GM18526 (cell line): ENCODE results near the gene BRAT1.

Experiments used
- POLR2A ChIP-seq: IDR thresholded peaks from 3 replicates; pipeline ENCODE4 v1.6.1; 2011; ENCODE audit not compliant: insufficient read length; ENCODE audit errors: extremely low read depth

The BRAT1 gene

DNA sequence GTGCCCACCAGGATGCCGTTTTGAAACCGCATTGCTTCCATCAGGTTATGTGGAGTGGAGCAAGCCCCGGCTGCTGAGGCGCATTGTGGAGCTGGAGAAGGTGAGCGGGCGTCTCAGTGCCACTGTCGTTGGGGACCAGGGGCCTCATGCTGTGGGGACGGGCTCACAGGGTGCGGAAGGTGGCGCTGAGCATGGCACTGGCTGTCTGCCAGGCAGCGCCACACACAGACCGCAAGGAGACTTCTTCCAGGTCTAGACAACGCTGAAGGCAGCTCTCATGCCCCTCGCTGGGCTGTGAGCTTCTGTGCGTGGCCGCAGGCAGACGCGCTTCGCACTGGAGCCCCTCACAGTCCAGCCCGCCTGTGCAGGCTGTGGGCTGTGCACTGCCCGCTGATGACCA lies 32.5 kb upstream of the BRAT1 start:
- no peak for TF ChIP-seq POLR2A

DNA sequence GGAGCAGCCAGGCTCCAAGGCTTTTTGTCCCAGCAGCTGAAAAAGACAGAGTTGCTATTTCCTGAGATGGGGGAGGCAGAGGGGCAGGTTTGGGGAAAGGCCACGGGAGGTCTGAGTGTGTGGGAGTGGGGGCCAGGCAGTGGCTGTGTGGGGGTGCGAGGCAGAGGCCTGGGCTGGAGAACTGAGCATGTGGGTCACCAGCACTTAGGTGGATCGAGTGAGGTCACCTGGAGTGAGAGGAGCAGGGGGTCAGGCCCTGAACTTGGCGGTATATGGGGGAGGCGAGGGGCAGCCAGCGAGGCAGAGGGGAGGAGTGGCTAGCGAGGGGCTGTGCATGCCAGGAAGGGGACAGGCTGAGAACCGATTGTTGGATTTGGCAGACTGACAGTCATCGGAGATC lies 31.8 kb upstream of the BRAT1 start:
- no peak for TF ChIP-seq POLR2A

DNA sequence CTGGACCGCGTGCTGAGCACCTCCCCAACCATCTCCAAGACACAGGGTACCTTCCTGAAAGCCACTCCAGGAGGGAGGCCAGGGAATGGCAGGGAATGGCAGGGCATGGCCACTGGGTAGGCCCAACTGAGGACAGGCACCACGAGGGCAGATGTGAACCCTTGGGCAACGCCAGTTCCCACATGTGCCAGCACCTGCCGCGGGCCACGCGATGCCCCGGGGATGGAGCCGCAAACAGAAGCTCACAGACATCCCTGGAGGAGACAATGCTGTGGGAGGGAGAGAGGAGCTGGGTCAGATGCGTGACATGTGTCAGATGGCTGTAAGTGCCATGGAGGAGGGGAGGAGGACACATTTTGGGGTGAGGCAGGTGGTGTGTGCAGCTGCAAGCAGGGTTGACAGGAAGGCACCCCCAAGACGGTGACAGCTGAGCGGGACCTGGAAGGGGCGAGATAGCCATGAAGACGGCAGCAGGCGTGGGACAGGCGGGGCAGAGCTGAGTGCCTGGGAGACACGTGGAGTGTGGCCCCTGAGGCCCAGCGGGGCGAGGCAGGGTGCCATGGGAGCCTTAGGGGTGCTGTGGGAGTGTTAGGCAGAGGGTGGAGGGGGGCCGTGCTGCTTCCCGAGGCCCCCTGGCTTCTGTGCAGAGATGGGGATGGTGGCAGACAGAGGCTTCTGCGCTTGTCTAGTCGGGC lies 31.1 kb upstream of the BRAT1 start:
- no peak for TF ChIP-seq POLR2A

DNA sequence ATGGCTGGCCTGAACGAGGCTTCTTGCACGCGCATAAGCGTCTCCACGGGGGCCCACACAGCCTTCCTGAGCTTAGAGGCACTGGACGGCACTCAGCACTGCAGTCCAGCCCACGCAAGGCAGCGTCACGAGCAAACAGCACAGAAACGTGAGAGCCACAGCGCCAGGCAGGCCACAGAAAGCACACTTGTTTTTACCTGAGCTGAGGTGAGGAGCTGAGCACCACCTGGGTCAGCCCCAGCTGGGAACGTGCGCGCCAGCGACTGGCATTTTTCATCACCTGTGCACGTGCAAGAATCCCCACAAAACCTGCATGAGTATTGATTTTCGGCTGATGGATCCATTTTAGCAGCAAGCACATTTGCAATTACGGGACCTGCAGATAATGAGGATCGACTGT lies 30.1 kb upstream of the BRAT1 start:
- TF ChIP-seq POLR2A: no peak

DNA sequence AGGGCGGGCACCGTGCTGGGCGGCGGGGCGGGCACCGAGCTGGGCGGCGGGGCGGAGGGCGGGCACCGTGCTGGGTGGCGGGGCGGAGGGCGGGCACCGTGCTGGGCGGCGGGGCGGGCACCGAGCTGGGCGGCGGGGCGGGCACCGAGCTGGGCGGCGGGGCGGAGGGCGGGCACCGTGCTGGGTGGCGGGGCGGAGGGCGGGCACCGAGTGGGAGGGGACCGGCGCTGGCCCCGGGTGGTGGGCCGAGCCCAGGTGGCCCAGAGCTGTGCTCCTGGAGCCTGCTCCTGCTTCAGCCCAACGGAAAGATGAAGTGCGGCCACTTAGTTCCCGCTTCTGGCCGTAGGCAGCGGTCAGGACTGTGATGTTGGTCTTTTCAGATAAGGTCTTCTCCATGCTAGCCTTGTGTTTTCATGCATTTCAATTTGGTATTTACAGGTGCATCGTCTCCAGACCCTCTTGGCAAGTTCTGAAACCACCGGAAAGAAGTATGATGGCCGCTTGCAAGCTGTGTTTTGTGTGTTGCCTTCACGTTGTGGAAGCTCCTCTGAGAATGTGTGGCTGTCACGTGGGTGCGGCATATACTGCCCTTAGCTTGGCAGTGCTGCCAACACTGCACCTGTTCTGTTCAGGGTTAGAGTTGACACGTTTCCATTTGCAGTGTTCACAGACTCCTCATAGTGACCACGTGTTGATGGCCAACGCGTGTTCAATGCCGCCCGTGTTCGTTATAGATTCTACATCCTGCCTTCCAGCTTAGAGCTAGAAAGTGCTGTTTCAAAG lies 28.7 kb upstream of the BRAT1 start:
- no peak for TF ChIP-seq POLR2A

DNA sequence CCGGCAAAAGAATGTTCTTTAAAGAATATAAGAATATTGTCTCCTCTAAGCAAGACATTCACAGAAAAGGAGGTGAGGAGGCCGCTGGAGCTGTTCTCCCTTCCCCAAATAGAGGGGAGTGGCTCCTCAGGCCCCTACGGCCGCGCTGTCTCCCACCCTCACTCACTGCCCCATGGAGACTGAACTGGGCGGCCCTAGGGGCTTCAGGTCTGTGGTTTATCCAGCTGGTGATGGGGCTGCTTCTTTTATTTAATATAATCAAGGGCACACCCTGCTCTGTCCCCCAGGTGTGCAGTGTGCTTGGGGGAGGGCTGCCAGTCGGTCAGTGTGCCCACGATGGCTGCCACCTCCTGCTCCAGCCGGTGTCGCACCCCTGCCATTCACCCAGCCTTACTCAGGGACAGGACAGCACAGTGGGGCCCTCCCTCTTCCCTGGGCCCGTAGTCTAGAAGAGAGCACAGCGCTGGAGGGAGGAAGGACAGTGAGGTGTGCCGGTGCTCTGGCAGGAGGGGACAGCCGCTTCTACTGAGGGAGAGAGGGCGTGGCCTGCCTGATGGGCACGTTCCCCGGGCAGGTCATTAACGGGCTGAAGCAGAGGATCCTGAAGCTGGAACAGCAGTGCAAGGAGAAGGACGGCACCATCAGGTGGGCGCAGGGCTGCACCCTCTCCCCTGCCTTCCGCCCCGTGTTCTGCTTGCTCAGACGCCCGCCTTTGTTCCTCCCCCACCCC lies 26.8 kb upstream of the BRAT1 start:
- TF ChIP-seq POLR2A: no peak

DNA sequence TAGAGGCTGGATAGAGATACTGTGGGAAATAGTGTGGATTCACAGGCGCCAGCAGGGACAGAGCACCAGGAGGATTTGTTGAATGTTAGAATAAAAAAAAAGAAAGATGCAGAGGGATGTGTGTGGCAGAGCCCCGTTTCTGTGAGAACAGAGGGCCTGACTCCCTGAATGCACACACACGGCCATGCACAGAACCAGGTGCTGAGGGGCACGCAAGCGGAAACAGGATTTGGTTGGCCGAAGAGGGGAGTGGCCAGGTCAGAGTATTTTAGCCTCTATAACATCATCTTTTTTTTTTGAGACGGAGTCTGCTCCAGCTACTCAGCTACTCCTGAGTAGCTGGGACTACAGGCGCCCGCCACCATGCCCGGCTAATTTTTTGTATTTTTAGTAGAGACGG lies 25.3 kb upstream of the BRAT1 start:
- TF ChIP-seq POLR2A: no peak

DNA sequence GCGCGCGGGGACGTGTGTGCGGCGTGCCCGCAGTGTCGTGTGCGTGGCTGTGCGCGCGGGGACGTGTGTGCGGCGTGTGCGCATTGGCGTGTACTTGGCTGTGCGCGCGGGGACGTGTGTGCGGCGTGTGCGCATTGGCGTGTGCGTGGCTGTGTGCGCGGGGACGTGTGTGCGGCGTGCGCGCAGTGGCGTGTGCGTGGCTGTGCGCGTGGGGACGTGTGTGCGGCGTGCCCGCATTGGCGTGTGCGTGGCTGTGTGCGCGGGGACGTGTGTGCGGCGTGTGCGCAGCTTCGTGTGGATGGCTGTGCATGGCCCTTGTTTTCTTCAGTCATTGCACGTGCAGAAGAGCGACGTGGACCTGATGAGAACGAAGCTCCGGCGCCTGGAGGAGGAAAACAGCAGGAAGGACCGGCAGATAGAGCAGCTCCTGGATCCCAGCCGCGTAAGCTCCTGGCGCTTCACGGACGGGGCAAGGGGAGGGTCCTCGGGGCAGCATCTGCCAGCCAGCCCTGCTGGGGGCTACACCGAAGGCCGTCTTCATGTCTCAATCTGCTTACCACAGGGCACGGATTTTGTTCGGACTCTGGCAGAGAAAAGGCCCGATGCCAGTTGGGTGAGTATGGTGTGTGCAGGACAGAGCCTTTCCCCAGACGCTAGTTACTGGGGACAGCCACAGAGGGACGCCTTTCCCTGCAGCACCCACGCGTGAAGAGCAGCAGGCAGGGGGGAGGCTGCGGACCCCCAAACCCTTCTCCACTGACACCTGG lies 22.8 kb upstream of the BRAT1 start:
- TF ChIP-seq POLR2A: no peak

DNA sequence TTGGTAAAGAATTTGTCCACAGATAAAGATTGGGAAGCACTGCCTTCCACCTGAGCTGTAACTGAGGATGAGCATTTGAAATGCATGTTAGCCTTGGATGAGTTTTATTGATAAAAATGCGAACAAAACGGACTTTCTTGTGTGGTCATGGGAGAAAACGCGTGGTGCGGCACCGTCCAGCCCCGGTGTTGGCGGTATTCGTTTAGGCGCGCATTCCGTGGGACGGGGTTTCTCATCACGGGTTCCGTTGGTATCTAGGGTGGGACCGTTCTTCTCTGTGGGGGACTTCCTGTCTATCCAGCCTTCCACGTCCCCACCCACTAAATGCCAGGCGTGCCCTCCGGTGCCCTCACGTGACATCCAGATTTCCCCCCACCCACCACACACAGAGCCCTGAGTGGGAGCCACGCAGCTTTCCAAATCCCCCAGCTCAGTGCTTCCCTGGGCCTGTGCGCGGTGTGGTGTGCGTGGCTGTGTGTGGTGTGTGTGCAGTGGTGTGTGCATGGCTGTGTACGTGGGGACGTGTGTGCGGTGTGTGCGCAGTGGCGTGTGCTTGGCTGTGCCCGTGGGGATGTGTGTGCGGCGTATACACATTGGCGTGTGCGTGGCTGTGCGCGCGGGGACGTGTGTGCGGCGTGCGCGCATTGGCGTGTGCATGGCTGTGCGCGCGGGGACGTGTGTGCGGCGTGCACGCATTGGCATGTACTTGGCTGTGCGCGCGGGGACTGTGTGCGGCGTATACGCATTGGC lies 21.6 kb upstream of the BRAT1 start:
- no peak for TF ChIP-seq POLR2A

DNA sequence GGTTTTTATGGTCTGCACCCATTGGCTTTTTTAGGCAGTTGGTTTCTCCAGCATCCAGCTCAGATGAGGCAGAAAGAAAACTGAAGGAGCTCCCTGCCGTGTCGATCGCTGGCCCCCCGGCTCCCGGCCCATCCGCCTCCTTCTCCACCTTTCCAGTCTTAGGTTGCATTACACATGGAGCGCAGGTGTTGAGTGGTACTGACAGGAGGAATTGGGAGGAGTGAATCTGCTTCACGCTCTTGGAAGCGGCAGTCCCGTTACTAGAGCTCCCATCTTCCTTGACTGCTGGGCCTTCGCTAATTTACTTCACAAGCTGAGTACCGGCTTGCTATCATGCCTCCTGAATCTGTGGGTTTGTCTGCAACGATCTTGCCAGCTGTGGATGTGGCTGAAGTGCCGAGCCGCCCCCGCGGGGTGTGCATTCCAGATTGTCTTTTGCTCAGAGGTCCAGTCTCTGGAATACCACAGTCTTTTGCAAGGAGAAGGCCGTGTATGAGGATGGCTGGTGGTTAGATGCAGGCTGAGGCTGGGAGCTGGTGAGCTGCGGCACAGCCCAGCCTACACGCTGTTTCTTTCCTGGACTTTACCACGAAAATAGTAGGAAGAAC lies 20.5 kb upstream of the BRAT1 start:
- no peak for TF ChIP-seq POLR2A

DNA sequence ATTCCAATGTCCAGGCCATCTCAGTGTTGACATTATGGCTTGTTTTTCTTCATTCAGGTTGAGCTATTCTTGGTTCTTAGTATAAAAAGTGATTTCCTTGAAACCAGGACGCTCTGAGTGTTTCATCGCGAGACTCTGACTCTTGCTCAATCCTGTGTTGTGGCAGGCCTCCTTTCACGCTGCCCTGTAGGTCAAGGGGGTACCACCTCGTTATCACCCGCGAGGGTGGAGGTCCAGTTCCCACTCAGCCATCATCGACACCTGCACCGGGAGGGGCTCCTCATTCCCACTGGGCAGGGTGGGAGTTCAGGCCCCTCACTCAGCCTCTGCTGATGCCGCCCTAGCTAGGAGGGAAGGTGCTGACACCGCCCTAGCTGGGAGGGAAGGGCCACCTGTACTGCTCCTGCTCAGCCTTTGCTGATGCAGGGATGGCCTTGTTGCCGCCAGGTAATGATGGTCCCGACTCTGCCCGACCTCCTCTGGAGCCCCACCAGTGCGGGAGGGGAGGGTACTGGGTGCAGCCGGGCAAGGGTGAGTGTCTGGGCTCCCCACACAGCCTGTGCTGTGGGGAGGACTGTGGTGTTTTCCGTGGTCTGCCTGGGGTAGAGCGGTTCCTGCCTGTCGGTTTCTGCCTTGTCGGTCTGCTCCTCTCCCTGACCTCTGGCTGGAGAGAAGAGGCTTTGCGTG lies 19.9 kb upstream of the BRAT1 start:
- TF ChIP-seq POLR2A: no peak

DNA sequence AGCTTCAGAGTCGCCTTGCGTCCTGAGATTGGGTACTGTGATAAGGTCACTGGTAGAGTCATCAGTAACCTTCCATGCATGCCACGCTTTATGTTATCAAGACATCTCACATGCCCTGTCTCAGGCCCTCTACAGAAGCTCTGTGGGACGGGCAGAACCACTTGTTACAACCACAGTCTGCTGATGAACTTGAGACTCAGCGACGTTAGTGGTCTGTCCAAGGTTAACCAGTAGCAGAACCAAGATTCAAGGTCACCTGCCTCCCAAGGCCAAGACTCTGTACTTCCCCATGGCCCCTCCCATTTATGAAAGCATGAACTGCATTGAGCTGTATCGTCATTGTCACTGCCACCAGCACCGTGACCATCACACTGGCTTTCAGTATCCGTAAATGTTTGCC lies 18.4 kb upstream of the BRAT1 start:
- TF ChIP-seq POLR2A: no peak

DNA sequence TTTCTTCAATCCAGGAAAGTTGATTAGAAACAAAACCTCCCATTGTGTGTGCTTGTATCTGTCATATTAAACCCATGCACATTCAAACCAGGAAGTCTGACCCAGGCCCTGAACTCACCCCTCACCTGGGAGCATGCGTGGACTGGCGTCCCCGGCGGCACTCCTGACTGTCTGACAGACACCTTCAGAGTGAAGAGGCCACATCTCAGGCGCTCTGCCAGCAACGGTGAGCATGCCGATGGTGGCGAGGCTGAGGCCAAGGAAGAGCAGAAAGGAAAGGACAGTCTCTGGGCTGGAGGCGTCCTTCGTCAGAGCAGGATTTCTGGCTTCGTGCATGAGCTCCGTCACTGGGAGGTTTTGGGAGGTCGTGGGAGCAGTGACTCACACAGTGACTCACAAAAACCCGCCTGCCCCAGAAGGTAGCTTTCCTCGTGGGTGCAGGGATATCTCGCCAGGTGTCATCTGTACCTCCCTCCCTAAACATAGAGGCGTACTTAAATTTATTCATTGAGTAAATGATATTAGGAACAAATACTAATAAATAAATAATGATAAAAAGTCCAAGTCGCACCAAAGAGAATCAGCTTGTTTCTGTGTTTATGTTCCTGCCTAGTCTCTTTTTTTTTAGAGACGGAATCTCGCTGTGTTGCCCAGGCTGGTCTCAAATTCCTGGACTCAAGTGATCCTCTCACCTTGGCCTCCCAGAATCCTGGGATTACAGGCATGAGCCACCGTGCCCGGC lies 16.9 kb upstream of the BRAT1 start:
- no peak for TF ChIP-seq POLR2A
